ENCODE results near the gene PLEKHG4B.

The PLEKHG4B gene

DNA sequence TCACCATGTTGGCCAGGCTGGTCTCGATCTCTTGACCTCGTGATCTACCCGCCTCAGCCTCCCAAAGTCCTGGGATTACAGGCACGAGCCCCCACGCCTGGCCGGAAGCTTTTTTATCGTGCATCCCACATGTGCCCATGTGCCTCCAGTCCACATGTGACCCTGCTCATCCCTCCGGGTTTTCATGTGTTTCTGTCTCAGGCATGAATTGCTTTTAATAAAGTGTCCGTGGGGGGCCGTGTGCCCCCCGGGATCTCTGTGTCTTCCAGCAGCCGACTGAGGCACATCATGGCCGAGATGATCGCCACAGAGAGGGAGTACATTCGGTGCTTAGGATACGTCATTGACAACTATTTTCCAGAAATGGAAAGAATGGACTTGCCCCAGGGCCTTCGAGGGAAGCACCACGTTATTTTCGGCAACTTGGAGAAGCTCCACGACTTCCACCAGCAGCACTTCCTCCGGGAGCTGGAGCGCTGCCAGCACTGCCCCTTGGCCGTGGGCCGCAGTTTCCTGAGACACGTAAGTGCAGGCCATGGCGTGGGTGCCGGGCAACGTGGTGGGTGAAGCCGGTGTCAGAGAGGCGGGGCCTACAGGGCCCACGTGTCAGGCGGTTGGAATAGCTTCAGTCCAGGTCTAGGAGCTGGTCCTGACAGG is 77.2 kb downstream of the PLEKHG4B start:
- DNase-seq (ENCODE audit: low read depth, low spot score): no peak

DNA sequence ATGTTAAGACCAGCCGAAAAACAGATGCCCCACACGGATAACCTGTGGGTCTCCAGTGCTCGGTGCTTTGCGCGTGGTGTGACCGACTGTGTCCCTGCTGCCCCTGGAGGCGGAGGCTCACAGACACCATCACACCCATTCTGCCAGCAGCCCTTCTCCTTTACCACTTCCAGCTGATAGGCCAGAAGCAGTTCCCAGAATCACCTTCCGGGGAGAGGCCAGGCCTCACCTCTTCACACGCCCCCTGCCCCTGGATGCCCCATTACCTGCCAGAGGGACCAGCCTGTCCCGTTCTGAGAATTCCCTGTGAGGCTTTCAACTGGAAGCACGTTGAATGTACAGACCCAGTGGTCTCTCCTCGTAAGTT is 77.7 kb downstream of the PLEKHG4B start:
- no peak for DNase-seq (ENCODE audit: low read depth, low spot score)

DNA sequence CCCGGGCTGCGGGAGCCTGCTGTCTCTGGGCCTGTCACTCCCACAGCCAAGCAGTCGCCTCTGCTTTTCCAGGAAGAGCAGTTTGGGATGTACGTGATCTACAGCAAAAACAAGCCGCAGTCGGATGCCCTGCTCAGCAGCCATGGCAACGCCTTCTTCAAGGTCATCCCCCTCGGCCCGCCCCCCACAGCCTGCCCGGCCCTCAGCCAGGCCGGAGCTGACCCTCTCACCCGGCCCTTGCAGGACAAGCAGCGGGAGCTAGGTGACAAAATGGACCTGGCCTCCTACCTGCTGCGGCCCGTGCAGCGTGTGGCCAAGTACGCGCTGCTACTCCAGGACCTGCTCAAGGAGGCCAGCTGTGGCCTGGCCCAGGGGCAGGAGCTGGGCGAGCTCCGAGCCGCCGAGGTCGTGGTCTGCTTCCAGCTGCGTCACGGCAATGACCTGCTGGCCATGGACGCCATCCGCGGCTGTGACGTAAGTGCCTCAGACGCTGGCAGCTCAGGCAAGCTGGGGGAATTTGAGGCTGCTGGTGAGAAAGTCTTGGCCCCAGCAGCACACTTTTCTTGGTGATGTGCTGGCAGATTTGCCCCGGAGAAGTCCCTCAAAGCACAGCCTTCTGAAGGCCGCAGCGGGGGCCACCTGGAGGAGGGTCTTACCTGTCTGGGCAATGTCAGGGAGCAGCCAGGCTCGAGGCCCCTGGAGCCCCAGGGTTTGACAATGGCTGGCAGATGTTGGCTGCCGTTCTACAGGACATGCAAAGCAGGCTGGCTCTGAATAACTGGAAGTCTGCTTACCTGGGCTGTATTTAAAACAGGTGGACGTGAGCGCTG is 79.2 kb downstream of the PLEKHG4B start:
- DNase-seq (ENCODE audit: low read depth, low spot score): no peak

DNA sequence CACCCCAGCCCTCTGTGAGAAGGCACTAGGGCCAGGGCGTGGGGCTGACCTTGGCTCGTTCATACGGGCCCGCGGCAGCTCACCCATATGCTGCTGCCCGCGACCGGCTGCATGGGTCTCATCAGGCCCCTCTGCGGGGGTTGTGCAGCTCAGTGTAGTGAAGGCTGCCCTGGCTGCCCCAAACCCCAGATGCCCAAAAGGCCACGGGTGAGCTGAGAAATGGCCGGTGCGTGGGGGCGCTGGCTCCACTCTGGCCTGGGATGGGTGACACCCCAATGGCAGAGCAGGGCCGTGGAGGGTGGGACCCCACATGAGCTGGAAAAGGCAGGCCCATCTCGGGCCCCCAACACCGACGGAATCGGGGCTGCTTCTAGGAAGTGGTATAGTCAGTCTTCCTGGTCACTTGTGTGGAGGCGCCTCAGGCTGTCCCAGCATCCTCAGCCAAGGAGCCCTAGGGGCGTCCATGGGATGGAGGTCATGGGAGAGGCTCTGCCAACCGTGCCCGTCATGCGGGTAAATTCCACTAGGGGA is 79.9 kb downstream of the PLEKHG4B start:
- no peak for DNase-seq (ENCODE audit: low read depth, low spot score)

DNA sequence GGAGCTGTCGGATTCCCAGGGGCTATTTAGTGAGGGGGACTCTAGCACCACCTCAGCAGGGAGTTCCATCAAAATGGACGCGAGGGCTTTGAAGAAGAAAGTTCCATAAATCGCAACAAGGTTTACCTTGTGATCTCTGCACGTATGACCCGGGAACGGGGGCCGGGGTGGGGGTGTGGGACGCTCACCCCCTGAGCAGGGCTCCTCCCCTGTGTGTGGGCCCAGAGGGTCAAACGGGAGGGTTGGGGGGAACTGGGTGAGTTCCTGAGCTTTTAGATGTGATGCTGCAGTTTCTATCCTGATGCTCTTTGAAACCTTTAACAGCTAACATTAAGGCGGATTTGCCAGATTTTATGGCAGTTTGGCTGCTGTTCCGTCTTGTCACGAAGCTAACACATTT is 80.5 kb downstream of the PLEKHG4B start:
- no peak for DNase-seq (ENCODE audit: low read depth, low spot score)

DNA sequence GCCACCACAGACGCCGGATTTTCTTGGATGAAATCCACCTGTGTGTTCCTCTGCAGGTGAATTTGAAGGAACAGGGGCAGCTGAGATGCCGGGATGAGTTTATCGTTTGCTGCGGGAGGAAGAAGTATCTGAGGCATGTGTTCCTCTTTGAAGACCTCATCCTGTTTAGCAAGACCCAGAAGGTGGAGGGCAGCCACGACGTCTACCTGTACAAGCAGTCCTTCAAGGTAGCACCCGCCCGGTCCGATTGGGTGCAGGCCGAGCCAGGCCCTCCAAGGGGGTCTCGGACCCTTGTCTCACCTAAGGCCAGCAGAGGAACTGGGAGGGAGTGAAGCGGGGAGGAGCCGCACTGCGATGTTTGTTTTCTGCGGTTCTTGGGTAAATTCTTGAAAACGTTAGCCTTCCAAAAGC is 80.9 kb downstream of the PLEKHG4B start:
- DNase-seq (ENCODE audit: low read depth, low spot score): no peak

DNA sequence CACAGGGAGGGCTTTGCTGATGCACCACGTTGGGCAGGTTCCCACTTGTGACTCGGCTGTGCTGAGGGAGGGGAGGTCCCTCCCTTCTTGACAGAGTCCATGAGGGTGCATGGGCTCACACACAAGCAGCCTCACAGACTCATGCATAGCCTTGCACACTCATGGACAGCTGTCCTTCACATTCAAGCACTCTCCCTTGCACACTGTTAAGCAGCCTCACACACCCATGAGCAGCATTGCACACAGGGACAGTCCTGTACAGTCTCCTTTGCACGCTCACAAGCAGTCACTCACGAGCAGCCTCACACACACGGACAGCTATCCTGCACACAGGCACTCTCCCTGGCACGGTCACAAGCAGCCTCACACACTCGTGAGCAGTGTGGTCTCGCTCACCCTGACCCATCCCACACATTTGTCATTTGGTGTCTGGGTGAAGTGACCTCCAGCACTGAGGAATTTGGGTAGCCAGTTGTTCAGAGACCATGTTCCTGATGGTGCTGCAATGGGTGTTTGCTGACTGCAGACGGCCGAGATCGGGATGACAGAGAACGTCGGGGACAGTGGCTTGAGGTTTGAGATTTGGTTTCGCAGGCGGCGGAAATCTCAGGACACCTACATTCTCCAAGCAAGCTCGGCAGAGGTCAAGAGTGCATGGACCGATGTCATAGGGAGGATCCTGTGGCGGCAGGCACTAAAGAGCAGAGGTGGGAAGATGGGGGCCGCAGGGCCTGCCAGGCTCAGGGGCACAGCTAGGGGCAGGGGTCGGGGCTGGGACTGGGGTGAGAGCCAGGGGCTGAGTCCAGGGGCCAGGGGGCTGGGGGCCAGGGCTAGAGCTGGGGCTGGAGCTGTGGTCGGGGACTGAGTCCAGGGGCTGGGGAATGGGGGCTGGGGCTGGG is 81.7 kb downstream of the PLEKHG4B start:
- no peak for DNase-seq (ENCODE audit: low read depth, low spot score)

DNA sequence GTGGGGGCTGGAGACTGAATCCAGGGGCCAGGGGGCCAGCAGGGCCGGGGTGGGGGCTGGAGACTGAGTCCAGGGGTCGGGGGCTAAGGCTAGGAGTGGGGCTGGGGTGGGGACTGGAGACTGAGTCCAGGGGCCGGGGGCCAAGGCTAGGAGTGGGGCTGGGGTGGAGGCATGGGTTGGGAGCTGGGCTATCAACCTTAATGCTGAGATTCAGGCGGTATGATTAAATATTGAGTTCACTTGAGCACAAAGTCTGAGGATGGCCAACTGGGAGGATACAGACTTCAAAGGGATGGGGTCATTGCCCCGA is 82.3 kb downstream of the PLEKHG4B start:
- no peak for DNase-seq (ENCODE audit: low read depth, low spot score)

DNA sequence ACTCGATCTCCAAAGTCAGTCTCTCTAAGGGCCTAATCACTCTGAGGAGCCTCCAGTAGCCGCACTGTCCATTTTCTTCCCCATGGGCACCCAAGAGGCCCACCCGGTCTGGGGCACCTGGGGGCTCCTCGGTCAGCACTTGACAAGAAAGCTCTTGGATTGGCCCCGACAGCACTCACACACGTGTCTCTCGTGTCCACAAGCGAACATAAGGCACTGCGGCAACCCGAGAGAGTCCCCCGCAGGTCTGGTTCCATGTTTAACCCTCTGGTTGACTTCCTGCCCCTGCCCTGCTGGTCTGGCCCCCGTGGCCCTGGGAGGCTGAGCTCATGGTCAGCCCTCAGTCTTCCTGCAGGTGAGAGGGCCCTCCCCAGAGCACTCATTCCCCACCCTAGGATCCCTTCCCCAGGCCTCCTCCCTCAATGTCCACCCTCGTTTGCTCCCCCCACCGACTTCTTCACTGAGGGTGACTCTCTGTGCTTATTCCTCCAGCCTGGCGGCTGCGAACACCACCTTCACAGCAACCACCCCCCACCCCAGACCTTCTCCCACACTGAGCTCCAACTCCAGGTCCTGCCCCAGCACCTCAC is 83.0 kb downstream of the PLEKHG4B start:
- DNase-seq (ENCODE audit: low read depth, low spot score): no peak

DNA sequence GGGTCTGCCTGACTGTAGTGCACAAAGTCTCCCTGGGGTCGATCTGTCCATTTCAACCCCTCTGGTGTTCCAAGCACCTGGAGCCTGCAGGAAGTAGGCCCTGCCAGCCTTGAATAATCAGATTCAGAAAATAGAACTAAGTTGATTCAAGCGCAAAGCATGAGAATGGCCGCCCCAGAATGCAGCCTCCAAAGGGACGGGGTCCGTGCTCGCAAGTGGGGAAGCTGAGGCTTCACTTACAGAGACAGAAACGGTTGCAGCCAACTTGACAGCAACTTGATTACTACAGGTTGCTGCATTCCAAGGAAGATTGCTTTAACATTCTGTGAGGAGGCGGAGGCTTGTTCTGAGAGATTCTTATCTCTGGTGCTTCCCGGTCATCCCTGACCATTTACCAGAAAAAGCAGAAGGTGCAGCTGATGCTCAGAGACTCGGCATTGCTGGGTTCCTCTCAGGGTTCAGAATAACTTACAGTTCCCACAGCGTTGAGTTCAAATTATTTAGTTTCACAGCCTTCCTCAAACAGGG is 84.4 kb downstream of the PLEKHG4B start:
- no peak for DNase-seq (ENCODE audit: low read depth, low spot score)

DNA sequence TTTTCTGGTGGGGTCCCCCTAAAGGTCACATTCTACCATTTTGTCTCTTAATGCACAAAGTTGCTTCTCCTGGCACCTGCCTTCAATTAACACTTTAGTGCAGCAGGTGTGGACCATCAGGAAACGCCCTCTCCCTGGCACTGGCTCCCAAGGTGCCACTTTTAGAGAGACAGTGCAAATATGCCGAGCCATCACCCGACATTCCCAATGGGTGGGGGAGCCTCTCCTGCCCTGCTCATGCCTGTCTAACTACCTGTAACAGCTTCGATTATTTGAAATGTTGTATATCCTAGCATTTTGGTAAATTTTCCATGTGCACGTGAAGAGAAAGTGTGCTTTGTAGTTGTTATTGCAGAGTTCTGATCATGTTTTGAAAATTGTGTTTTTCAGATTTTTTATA is 86.1 kb downstream of the PLEKHG4B start:
- DNase-seq (ENCODE audit: low read depth, low spot score): no peak

DNA sequence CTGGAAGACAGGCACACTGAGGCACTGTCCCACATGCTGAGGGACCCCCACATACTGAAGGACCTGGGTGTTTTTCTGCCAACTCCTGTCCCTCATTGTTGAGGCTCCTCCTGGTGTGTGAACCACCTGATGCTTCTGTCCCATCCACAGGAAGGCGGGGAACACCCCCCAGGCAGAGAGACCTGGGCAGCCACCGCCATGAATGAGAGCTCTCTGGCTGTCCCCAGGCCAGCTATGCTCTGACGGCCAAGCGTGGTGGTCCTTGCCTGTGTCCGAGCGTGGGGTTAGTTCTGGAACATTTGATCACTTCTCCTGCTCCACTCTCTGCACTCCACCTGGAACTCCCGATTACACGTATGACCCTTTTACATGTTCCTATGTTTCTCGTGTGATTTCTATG is 87.4 kb downstream of the PLEKHG4B start:
- DNase-seq (ENCODE audit: low read depth, low spot score): no peak

DNA sequence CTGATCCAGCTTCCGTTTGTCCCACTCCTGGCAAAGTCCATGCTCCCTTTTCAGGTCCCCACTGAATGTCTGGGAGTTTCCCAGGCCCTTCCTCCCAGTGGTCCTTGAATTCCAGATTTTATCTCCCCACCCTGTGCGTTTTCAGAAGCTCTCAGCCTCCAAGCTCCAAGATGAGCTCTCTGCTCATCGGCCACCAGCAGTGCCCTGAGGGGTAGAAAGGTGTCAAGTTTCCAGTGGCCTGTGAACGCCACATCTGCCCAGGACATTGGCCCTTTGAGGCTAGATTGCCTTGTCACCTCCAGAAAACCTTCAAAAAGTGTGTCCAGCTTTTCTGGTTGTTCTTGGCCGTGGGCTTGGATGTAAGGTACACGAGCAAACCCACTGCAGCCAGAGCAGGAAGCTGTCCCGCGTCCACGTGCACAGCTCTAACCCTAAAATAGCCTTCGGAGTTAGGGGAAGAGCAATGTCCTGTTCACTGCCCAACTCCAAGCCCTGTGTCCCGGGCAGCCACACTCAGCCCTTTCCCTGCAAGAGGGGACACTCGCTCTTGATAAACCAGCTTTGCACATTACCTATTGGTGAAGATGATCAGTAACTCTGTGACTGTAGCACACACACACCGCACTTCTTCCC is 88.4 kb downstream of the PLEKHG4B start:
- DNase-seq (ENCODE audit: low read depth, low spot score): no peak

DNA sequence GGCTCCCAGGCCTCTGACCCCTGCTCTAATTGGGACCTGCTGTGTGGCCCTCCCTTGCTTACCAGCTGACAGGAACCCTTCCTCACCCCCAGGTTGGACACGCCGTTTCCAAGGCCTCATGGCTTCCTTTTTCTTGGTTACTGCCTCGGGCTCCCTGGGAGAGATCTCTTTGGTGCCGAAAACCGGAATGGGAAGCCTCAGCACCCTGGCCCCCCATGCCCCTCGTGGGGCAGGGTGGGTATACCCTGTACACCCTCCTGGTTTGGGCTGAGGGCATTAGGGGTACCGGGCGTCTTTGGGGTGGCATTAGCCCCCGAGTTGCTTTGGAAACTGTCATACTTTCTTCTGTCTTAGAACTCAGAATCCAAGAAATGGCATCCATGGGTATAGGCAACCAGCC is 89.2 kb downstream of the PLEKHG4B start:
- DNase-seq (ENCODE audit: low read depth, low spot score): no peak

DNA sequence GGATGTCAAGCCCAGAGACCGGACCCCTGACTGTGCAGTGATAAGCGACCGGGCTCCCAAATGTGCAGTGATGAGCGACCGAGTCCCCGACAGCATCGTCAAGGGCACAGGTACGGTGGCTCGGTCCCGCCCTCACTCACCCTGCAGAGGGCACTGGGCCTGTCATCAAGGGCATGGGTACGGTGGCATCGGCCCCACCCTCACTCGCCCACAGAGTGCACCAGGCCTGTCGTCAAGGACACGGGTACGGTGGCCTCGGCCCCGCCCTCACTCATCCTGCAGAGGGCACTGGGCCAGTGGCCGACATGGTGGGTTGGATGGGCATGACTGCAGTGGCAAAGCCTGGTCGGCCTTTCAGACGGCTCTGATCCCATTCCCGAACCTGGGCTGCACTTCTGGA is 89.6 kb downstream of the PLEKHG4B start:
- no peak for DNase-seq (ENCODE audit: low read depth, low spot score)

DNA sequence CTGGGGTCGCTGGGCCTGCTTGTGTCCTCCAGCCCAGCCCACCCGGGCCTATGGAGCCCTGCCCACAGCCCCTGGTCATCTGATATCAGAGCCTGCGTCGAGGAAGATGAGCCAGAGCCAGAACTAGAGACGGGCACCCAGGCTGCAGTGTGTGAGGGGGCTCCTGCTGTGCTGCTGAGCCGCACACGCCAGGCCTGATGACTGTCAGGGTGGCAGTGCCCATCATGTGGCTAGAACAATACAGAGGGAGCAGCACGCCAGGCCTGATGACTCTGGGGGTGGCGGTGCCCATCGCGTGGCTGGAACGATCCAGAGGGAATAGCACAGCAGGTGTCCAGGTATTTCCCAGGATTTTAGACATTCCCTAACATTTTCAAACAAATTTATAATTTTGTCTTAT is 90.2 kb downstream of the PLEKHG4B start:
- no peak for DNase-seq (ENCODE audit: low read depth, low spot score)

DNA sequence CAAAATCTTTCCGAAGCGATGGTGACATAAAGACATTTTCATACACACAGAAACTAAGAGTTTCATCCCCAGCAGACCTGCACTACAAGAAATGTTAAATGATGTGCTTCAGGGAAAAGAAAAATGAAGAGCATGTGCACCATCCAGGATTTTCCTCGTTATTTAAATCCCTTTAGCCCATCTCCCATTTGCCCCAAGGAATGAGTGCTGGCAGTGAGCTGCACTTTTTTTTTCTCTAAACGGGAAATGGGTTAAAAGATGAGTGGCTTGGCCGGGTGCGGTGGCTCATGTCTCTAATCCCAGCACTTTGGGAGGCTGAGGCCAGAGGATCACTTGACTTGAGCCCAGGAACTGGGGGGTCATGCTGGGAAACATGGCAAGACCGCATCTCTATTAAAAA is 92.5 kb downstream of the PLEKHG4B start:
- no peak for DNase-seq (ENCODE audit: low read depth, low spot score)

DNA sequence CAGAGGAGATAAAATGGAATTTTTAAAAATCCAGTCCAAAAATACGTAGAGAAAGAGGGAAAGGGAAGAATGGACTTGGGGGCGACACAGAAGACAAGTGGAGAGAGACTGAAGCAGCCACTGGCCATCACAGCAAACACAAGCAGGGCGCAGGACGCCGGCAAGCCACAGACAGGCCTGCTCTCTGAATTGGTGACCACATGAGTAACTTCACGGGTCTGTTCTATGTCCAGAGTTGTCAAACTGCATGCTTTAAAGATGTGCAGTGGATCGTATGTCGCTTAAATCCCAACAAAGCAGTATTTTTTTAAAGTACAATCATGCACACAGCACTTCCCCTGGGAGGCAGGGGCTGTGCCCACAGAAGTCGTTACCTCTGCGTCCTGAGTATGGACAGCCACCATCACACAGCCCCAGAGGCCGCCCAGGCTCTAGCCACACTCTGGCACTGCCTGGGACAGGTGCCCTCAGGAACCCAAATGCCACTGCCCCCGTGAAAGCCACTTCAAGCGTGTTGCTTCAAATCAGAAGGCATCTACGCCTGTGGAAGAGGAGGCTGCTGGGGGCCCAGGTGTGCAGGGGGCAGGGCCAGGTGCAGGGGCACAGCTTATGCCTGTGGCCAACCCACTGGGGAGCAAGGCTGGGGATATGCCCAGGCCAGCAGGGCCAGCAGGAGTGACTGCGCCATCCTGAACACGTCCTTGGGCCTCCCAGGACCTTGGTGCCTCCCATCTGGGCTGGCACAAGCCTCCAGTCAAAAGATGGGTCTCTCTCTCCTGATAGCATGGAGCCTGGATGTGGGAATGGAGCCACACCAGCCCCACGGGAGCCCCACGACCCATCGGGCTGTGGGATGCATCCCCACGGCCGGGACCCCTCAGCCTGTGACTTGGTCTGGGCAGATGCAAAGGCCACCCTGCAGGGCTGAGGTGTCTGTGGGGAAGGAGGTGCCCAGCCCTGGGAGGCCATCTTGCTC is 93.4 kb downstream of the PLEKHG4B start:
- DNase-seq (ENCODE audit: low read depth, low spot score): no peak

DNA sequence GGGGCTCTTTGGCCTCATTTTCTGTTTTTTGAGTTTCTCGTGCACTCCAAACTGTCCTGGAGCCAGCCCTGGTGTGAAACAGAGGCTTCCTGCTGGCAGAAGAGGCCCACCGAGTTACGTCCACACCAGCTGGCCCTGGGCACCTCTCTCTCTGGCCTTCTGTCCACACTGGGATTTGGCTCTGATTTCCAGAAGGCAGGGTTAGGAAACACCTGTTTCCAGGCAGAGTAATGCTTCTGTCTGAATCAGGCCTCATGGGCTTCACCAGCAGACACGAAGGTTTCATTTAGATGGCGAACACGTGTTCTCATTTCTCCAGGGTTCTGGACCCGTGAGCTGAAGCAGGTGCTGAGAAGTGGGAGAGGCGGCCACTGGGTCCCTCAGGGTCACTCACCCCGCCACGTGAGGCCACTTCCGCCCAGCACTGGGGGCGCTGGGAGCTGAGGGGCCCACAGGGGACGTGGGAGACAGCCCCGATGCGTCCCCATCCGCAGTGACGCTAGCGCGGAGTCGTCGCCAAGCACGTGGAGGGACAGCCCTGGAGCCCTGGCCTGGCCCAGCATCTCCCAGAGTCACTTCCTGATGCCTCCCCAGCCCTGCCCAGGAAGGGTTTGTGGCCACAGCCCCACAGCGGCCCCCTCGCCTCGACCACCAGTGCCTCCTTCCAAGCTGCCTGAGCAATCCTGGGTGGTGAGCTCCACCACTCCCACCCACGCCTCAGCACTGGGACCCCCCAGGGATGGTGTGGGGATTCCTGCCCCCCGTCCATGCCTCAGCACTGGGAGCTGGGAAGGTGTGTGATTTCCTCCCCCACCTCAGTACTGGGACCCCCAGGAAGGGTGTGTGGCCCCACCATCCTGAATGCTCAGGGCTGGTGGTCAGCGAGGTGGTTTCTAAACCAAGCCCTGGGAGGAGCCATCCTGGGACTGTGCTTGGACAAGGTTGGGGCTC is 94.4 kb downstream of the PLEKHG4B start:
- DNase-seq (ENCODE audit: low read depth, low spot score): no peak

Data from activated naive CD8-positive, alpha-beta T cell treated with anti-CD3 and anti-CD28 coated beads, Interleukin-2, amount 50 U/mL, for 16 hours (primary cell).